K562 (cell line): ENCODE measurements around the gene KLRC3. TPM values are rescaled to one million over a fixed set of nuclear protein-coding genes. Genes with fewer than 3 reads are reported as not detected.
"Not testable (repeated sequence)": the region's sequence is repeated elsewhere in the genome, so short reads cannot be mapped to it uniquely, and the experiment has no call there.

Experiments
- ATAC-seq: fragments of 200-7000 bp; cut with Tn5 transposase; 3 replicates; pipeline ENCODE4 v1.9.1; 2020; ENCODE audit warnings: moderate library complexity
- BruUV-seq: library from RNA; stranded (reverse); fragments of 400-500 nt; replicated peaks from 2 replicates; lab custom pipeline; 2021; lab: Mats Ljungman, UMichigan
- CTCF ChIA-PET: fragments of 300-600 bp; formaldehyde crosslinking; extraction: SDS; loops from one replicate; lab custom pipeline; 2021; ENCODE audit warnings: low intra/inter-chr PET ratio; lab: Yijun Ruan, JAX
- POLR2A ChIA-PET: fragments of 300-600, 350-650 bp; sonication (Branson Sonifier 250); formaldehyde crosslinking; extraction: SDS; loops from one replicate; lab custom pipeline; 2021; ENCODE audit warnings: antibody characterized with exemption, inconsistent platforms; lab: Yijun Ruan, JAX
- DNase-seq, 4 experiments: peaks; one replicate each; pipeline versions ENCODE4 v3.0.0 to v3.0.0-alpha.2; 2011 to 2018; ENCODE audit warnings: low spot score in 3 of 4, mixed read lengths in 3 of 4; ENCODE audit errors: extremely low read depth in 1 of 4
- FAIRE-seq: peaks from 2 replicates; lab custom pipeline; 2011; peaks lifted over from hg19 to GRCh38; lab: Jason Lieb, UNC
- H2AFZ ChIP-seq: 2 replicates; pipeline ENCODE4 v1.6.0; 2011; ENCODE audit warnings: low read depth, low read length, control low read depth, inconsistent platforms
- H3K27ac ChIP-seq: fragments of 200-600 bp; 3 replicates; pipeline ENCODE4 v1.8.0; 2011; ENCODE audit warnings: low read depth, mild to moderate bottlenecking, control low read depth, inconsistent platforms, low read length, moderate library complexity, mixed read lengths; ENCODE audit errors: extremely low read depth
- H3K27me3 ChIP-seq, 2 experiments: fragments of 300-600 bp in 1 of 2; 2 replicates in 1 of 2; 3 replicates in 1 of 2; pipeline versions ENCODE4 v1.6.0 to v1.8.0; 2011; ENCODE audit warnings: inconsistent platforms in 2 of 2, low read length in 2 of 2, mild to moderate bottlenecking in 1 of 2, mixed read lengths in 1 of 2, moderate library complexity in 1 of 2; ENCODE audit not compliant: control insufficient read depth in 2 of 2, insufficient read depth in 2 of 2
- H3K36me3 ChIP-seq: fragments of 300-600 bp; 3 replicates; pipeline ENCODE4 v1.8.0; 2011; ENCODE audit warnings: mild to moderate bottlenecking, low read length, inconsistent platforms; ENCODE audit not compliant: control insufficient read depth, insufficient read depth
- H3K4me1 ChIP-seq, 2 experiments: fragments of 200-600 bp in 1 of 2; replicated peaks in 1 of 2; 2 replicates in 1 of 2; 3 replicates in 1 of 2; pipeline versions ENCODE4 v1.5.1 to v1.8.0; 2011; ENCODE audit warnings: inconsistent platforms in 2 of 2, low read length in 2 of 2, mild to moderate bottlenecking in 1 of 2, mixed read lengths in 1 of 2, moderate library complexity in 1 of 2; ENCODE audit not compliant: control insufficient read depth in 2 of 2, insufficient read depth in 2 of 2
- H3K4me2 ChIP-seq: 2 replicates; pipeline ENCODE4 v1.6.1; 2011; ENCODE audit warnings: low read length, control low read depth, inconsistent platforms, mixed read lengths; ENCODE audit not compliant: insufficient read depth
- H3K4me3 ChIP-seq: fragments of 200-600 bp; sonication (generic), shearing (Covaris generic); 2 replicates; pipeline ENCODE4 v1.5.1; 2016; ENCODE audit warnings: control low read depth, inconsistent platforms
- H3K79me2 ChIP-seq: fragments of 200-600 bp; 3 replicates; pipeline ENCODE4 v1.8.0; 2011; ENCODE audit warnings: low read length, inconsistent platforms; ENCODE audit not compliant: control insufficient read depth, insufficient read depth
- H3K9ac ChIP-seq, 2 experiments: 2 replicates each; pipeline versions ENCODE4 v1.6.0 to v1.6.1; 2011; ENCODE audit warnings: low read depth in 2 of 2, low read length in 2 of 2, control low read depth in 1 of 2, inconsistent platforms in 1 of 2, mild to moderate bottlenecking in 1 of 2, mixed read lengths in 1 of 2; ENCODE audit not compliant: insufficient read depth in 1 of 2
- H3K9me1 ChIP-seq: one replicate; pipeline ENCODE4 v1.6.0; 2011; ENCODE audit warnings: inconsistent platforms, mild to moderate bottlenecking, low read length, moderate library complexity; ENCODE audit not compliant: control insufficient read depth, insufficient read depth
- H3K9me3 ChIP-seq: replicated peaks from 2 replicates; pipeline ENCODE4 v1.5.1; 2011; ENCODE audit warnings: low read depth, low read length, inconsistent platforms; ENCODE audit not compliant: control insufficient read depth, insufficient read depth
- H4K20me1 ChIP-seq: replicated peaks from 2 replicates; pipeline ENCODE4 v1.6.1; 2011; ENCODE audit warnings: low read length, inconsistent platforms, mixed read lengths; ENCODE audit not compliant: control insufficient read depth, insufficient read depth
- CTBP1 ChIP-seq: fragments of 450-650 bp; IDR thresholded peaks from 2 replicates; pipeline ENCODE4 v1.6.1; 2016; ENCODE audit warnings: borderline replicate concordance
- CTCFL ChIP-seq: IDR thresholded peaks from 2 replicates; pipeline ENCODE4 v1.6.1; 2011; ENCODE audit warnings: borderline replicate concordance, low read depth, mild to moderate bottlenecking, moderate library complexity, low read length; ENCODE audit not compliant: insufficient read depth, poor library complexity, severe bottlenecking
- KDM5B ChIP-seq: fragments of 200-600 bp; sonication (generic); IDR thresholded peaks from 2 replicates; pipeline ENCODE4 v1.6.1; 2012; ENCODE audit warnings: low read depth, mild to moderate bottlenecking, moderate library complexity, low read length, control low read depth, inconsistent platforms; ENCODE audit not compliant: insufficient replicate concordance
- MTA2 ChIP-seq: fragments of 450-650 bp; IDR thresholded peaks from 2 replicates; pipeline ENCODE4 v1.6.1; 2016; ENCODE audit warnings: low read depth
- NR0B1 ChIP-seq: fragments of 450-650 bp; IDR thresholded peaks from one replicate; pipeline ENCODE4 v1.6.1; 2018; ENCODE audit warnings: mild to moderate bottlenecking, moderate library complexity; ENCODE audit not compliant: partially characterized antibody
- RAD21 ChIP-seq, 2 experiments: fragments of 250-450 bp in 1 of 2; fragments of 450-650 bp in 1 of 2; sonication (Bioruptor Pico) in 1 of 2; formaldehyde crosslinking in 1 of 2; IDR thresholded peaks in 1 of 2; conservative IDR thresholded peaks in 1 of 2; 2 replicates each; pipeline versions ENCODE4 v1.4.0 to v1.8.0; 2020 to 2022; ENCODE audit warnings: mild to moderate bottlenecking in 2 of 2, moderate library complexity in 1 of 2
- RBM14 ChIP-seq: fragments of 200-400 bp; formaldehyde crosslinking; IDR thresholded peaks from 2 replicates; pipeline ENCODE4 v1.6.1; 2018; ENCODE audit warnings: low read depth, mild to moderate bottlenecking, low read length, moderate library complexity, borderline replicate concordance; ENCODE audit not compliant: insufficient read depth
- THRB ChIP-seq: fragments of 450-650 bp; formaldehyde crosslinking; conservative IDR thresholded peaks from 2 replicates; pipeline ENCODE4 v1.4.0; 2022; ENCODE audit warnings: mild to moderate bottlenecking, missing genetic modification characterization
- ZNF76 ChIP-seq: fragments of 250-450 bp; sonication (Bioruptor Pico); IDR thresholded peaks from 2 replicates; pipeline ENCODE4 v1.4.0; 2020; ENCODE audit warnings: mild to moderate bottlenecking, moderate library complexity, borderline replicate concordance
- WGBS: fragments of 100-300 bp; shearing (Covaris generic); methylation state at CpG from one replicate; pipeline ENCODE4 v1.1.6; 2016; ENCODE audit warnings: low coverage, mixed read lengths; ENCODE audit not compliant: insufficient coverage; ENCODE audit errors: missing lambda C conversion rate; 5-methylcytosine and 5-hydroxymethylcytosine counted together
- in situ Hi-C: fragments of 300-500 bp; cut with MboI; formaldehyde crosslinking; loops from 4 replicates; pipeline ENCODE4 v1.15.0; 2018; ENCODE audit warnings: inconsistent platforms, mixed read lengths
- intact Hi-C: fragments of 100-400 bp; cut with micrococcal nuclease; formaldehyde crosslinking; loops from 2 replicates; pipeline ENCODE4 v1.14.2; 2022
- polyA plus RNA-seq, 8 experiments: library from polyadenylated mRNA; depleted of rRNA in 4 of 8; stranded (reverse) in 5 of 8; unstranded in 3 of 8; fragments of >200 nt; fragmentation: Nextera tagmentation in 2 of 8; fragmentation: Illumina TruSeq in 1 of 8; extraction: Ambion mirVana in 2 of 8; extraction: Trizol in 1 of 8; gene quantifications; 2 replicates each; pipeline versions ENCODE4 v1.2.1 to v1.2.3, GENCODE V29; 2011 to 2014; ENCODE audit warnings: inconsistent platforms in 1 of 8, missing spikeins in 1 of 8
- total RNA-seq, 7 experiments: library from RNA; depleted of rRNA in 6 of 7; stranded (reverse); fragments of >200 nt in 6 of 7; fragmentation: Illumina TruSeq in 2 of 7; extraction: Trizol in 2 of 7; gene quantifications; 2 replicates each; pipeline versions ENCODE4 v1.2.1 to v1.2.3, GENCODE V29; 2011 to 2021; ENCODE audit warnings: low replicate concordance in 1 of 7

Gene KLRC3
- total and polyA plus RNA-seq, 9 of the 15 experiments (the other 6 are each of a cell fraction or from before 2014, with no cell fraction given): 0.09 to 0.32 (median 0.18) TPM; not detected in 5

- BruUV-seq, DNase-seq, H3K36me3 ChIP-seq, H3K4me2 ChIP-seq, H4K20me1 ChIP-seq, ATAC-seq, in situ Hi-C loops, H3K9me3 ChIP-seq, H3K27me3 ChIP-seq, POLR2A ChIA-PET, H2AFZ ChIP-seq, H3K9me1 ChIP-seq, H3K27ac ChIP-seq, H3K4me3 ChIP-seq, CTCF ChIA-PET, FAIRE-seq, H3K9ac ChIP-seq, intact Hi-C loops: not testable (repeated sequence)
- H3K4me1 ChIP-seq: peaks cover 5 to 13% of the 10 kb centered on the region in 2 experiments; a peak in 3 of 5 replicates
- WGBS: 97% methylated on average over 3 of the region's 4 CpGs
- H3K79me2 ChIP-seq: peaks cover 31% of the 10 kb centered on the region
These were observed 52.7 kb downstream of the KLRC3 start for GRCh38 chr12:10367714-10368113.

GRCh38 chr12:10366875-10367274 is 53.5 kb downstream of the KLRC3 start:
- Histone ChIP-seq H3K27ac (peak overlapping the region; percentile 99; the same call in 2 of the 3 replicates), H3K36me3 (no peaks in the 10 kb centered on the region; the same call in 1 of the 3 replicates), H3K4me2 (no peak overlapping the region; the same call in 1 of the 2 replicates), H2AFZ (no peak overlapping the region), H3K9ac (no peak overlapping the region), H3K9me1 (no peaks in the 10 kb centered on the region), H3K9me3 (peaks cover 6% of the 10 kb centered on the region), H3K27me3 (no peaks in the 10 kb centered on the region), H3K79me2 (peaks cover 31% of the 10 kb centered on the region), H3K4me3 (no peak overlapping the region), H3K4me1 (peaks cover 2 to 12% of the 10 kb centered on the region in 2 experiments; a peak in 3 of 5 replicates), H4K20me1 (no peaks in the 10 kb centered on the region)
- FAIRE-seq: no peak
- in situ Hi-C loops (no loop called here), intact Hi-C loops (no loop called here)
- ChIA-PET POLR2A (interaction anchor here (0.7 kb wide), 1 partner anchor 911 kb away, joined by 3 read pairs; no protein-coding TSS in a partner anchor), CTCF (no interaction called here)
- no peak for DNase-seq
- no TSS peak for BruUV-seq
- ATAC-seq: no peak
- TF ChIP-seq NR0B1: no peak
- no peak for TF ChIP-seq ZNF76 (CRISPR knock-in tag)
- TF ChIP-seq KDM5B: no peak
- TF ChIP-seq CTBP1: no peak
- TF ChIP-seq RAD21 (CRISPR knock-in tag; conservative IDR thresholded peaks at IDR 0.05 in 1 of 2, IDR thresholded peaks at IDR 0.05 in 1 of 2): peak in 1 of 2 experiments; percentile 22; a peak in 1 of 4 replicates
- no peak for TF ChIP-seq THRB
- TF ChIP-seq CTCFL: no peak
- TF ChIP-seq MTA2: no peak
- no peak for TF ChIP-seq RBM14
